8988T (cell line): ENCODE results near the gene XRCC6.

ENCODE experiments used
- DNase-seq: peaks from one replicate; pipeline ENCODE4 v3.0.0; 2011

The XRCC6 gene

DNA sequence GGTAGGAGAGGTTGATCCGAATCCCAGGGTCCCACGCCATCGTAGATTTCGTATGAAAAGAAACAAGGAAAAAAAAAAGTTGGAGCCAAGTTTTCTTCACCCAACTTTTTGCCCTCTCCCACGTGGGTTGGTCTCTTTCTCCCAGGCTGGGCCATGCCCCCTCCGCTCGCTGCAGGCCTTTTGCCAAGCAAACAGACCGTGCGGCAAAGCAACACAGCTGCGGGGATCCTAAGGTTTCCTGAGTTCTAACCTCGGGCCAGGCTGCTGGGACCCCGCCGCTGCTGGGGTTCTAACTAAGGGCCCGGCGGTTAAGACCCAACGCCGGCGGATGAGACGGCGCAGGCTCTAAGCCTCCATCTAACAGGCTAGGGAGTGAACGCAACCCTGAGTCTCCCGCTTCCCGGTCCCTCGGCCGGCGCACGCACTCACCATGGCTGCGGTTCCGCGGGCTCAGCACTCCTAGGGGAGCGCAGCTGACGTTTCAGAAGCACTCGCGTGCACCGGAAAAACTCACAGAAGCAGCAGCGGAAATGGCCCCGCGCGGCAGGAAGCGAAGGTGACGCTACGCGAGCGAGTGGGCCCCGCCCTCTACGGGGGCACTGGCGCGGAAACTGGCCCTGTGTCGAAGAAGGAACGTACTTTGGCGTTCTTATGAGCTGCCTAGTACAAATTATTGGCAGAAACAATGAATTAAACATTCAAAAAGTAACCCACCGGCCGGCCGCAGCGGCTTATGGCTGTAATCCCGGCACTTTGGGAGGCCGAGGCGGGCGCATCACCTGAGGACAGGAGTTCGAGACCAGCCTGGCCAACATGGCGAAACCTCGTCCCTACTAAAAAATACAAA, 67.5 kb downstream of the XRCC6 start, which contains the start of gene SNU13:
Gene SNU13 (minus strand): TSS at position 503 of the 847 bp plus-strand sequence. CDS start 71 bp downstream, at position 432.
- peak; percentile 62 for DNase-seq

DNA sequence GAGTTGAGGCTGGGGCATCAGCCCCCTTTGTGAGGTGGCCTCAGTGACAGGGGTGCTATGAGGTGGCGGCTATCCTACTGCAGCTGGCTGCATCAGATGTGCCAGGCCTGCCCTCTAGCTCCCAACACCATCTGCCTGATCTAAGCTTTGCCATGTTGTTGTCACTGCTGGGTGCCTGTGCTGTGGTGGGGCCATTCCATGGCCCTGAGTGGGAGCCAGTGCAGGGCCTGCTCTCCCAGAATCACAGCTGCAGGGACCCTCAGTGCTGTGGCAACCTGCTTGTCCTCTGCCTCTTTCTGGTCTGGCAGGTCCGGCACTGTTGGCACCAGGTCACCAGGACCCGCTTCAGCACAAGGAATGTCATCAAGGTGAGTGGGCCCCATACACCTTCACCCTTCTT, 69.4 kb downstream of the XRCC6 start:
- DNase-seq: no peak

DNA sequence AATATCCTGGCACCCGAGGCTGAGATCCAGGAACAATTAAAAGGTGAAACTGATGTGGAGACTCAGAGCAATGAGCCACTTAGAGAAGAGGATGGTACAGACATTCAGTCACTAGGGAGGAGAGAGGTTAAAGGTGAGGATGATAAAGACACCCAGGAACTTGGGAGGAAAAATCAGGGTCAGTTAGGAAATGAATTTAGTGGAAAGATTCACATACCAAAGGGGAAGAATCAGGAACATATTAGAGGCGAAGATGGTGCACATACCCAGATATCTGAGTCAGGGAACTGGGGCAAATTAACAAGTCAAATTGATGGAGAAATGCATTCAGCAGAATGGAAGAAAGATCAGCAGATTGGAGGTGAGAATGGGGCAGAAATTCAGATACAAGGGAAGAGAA, 74.1 kb downstream of the XRCC6 start:
- no peak for DNase-seq

DNA sequence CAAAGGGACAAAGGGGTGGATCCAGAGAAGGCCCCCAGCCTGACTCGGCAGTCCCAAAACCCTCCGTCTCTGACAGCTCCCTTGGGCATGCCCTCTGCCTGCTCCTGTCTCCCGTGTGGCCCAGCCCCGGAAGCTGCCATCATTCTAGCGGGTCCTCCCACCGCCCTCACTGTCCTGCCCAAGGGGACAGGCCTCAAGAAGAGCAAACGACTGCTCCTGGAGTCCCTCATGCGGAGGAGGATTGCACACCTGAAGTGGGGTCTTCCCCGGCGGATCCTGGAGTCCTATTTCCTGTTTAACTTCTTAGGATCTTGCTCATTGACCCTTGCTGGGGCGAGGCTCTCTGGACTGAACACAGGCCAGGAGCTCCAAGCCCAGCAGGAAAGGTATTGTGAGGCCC, 75.6 kb downstream of the XRCC6 start:
- DNase-seq: no peak

DNA sequence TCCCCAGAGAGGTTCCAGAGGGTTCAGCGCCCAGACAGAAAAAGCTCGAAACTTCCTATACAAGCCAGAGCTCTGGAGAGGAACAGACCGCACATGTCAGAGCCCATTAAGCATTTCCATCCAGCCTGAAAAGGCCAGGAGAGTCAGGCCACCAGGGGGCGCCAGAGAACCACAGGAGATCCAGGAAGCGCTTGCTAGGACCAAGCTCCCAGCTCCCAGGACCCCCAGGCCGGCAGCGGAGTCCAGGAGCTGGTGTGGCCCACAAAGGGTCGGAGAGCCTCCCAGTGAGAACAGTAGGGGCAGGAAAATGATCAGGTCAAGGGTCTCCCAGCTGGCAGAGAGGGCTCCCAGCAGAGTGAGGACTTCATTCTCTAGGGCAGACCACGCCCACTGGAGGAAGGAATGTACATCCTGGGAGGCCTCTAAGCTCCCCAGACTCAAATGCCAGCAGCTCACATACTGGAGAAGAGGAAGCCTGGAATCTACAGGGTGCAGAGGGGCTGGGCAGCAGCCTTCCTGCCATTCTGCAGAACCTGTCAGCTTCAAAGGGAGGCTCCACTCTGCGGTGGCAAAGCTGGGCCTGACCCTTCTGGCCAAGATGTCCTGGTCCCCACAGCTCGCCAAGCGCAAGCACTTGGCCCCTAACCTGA, 76.2 kb downstream of the XRCC6 start:
- peak; percentile 85 for DNase-seq

DNA sequence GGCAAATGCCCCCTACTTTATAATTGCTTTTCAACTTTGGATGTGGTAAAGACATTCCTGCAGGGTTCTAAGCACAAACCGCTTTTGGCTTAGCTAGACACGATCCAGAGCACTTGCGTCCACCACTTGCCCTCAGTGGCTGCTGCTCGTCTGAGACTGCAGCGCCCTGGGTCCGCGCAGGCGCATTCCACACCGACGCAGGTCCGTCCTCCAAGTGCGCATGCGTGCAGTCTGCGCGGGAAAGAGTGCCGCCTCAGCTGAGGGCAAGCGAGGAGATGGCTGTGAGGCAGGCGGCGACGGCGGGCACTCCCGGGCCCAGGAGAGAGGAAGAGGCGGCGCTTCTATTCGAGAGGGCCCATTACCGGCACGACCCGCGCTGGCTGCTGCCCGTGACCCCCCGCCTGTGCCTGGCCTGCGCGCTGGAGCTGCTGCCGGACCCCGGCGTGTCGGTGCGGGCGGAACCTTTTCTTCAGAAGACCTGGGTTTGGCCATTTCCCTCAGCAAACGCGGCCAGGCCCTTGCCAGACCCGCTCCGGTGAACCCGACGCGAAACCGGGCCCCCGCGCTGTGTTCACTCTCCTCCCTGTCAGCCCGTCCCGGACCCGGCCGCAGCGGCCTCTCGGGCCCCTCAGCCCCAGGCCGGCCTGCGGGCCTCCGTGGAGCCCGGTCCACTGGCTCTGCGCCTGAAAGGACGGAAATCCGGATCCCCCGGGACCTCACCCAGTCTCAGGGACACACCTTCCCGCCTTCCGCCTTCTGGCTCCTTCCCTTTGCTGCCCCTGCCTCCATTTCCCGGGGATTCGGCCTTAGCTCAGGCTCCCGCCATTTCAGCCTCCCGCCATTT, 78.4 kb downstream of the XRCC6 start, which contains the start of gene MEI1:
Gene MEI1 (plus strand): TSS at position 240 of the 844 bp plus-strand sequence. CDS start 36 bp downstream, at position 276.
- no peak for DNase-seq

DNA sequence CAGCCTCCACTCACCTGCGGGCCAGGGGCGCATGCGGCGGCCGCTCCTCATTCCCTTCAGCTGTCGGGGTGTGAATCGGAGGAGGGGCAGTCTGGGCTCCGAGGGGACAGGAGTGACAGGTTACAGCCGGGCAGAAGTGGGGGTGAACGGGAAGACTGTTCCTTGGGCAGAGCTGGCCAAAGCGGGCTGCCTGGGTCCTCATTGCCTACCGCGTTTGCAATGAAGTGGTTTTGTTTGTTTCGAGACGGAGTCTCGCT, 78.9 kb downstream of the XRCC6 start:
- no peak for DNase-seq

DNA sequence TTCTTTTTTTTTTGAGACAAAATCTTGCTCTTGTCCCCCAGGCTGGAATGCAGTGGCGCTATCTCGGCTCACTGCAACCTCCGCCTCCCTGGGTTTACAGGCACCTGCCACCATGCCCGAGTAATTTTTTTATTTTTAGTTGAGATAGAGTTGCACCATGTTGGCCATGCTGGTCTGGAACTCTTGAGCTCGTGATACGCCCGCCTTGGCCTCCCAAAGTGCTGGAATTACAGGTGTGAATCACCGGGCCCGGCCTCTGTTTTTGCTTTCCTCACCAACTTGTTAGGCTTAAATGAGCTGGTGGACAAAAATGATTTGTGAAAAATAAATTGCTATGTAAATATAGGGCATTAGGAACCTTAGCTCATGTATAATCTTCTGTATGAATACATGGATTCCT, 81.7 kb downstream of the XRCC6 start:
- DNase-seq: no peak

DNA sequence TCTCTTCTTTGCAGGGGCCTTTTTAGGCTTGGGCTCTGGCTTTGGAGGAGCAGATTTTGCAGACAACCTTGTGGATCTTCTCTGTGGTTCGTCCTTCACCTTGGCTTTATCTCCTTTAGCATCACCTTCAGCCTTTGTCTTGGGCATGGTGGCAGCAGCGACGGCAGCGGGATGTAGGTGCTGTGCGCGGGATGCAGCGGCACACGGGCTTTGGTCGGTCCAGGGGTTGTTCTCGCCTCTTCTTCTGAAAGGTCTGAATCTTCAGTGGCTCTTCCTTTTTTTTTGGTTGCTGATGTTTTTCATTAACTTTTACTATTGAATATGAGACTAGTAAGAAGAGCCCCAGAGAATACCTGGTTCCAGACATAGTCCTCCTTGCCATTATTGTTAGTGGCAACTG, 88.2 kb downstream of the XRCC6 start:
- no peak for DNase-seq

DNA sequence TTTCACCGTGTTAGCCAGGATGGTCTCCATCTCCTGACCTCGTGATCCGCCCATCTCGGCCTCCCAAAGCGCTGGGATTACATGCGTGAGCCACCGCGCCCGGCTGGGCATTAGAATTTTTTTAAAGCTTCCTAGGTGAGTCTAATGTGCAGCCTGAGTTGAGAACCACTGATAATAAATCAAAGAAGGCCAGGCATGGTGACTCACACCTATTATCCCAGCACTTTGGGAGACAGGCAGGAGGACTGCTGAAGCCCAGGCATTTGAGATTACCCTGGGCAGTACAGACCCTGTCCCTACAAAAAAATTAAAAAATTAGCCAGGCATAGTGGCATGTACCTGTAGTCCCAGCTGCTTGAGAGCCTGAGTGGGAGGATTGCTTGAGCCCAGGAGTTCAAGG, 91.9 kb downstream of the XRCC6 start:
- DNase-seq: no peak
